Measurements from ENCODE around the gene KCTD3. TPM values are rescaled to one million over a fixed set of nuclear protein-coding genes. Genes with fewer than 3 reads are reported as not detected.

Gene KCTD3
- total and polyA plus RNA-seq, 2 donors = 14.7 to 28.9 TPM

DNA sequence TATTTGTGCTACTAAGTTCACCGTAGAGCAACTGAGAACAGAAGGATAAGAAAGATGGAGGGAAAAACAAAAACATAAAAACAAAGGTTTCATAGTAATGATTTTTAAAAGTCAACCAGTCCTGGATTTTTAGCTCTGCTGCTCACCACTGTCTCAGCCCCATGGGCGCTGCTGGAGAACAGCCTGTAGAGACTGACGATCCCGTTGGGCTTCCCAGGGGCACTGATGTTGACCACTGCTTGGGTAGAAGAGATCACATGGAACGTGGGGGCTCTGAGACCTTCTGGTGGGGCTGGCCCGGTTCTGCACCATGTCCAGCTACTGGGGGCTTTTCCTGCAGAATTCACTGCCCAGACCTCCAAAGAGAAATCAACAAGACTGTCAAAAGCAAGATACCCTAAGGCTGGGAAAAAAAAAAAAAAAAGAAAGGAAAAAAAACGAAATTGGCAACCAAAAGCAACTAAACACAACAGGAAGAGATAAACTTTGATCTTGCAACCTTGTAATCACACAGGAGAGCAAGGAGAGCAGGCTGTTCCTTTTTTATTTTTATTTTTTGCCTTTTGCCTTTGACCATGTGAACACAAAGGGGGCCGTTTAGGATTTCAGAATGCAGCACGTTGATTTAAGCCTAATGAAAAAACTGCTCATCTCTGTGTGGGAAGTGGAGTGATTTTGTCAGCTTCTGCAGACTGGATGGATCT, 83.5 kb downstream of the KCTD3 start:
- Histone ChIP-seq H3K36me3 (ENCODE audit: control insufficient read depth in 2 of 2, insufficient read depth in 2 of 2, low read length in 1 of 2) (no peaks in the 10 kb centered on the region), H3K4me1 (ENCODE audit: control insufficient read depth in 2 of 2, insufficient read depth in 2 of 2, low read length in 2 of 2) (no peaks in the 10 kb centered on the region), H3K27me3 (ENCODE audit: control insufficient read depth in 2 of 2, insufficient read depth in 1 of 2, low read length in 1 of 2) (peaks cover 0 to 2% of the 10 kb centered on the region in 2 donors), H3K4me3 (ENCODE audit: low read length in 2 of 2) (no peak overlapping the region), H3K9me3 (ENCODE audit: control insufficient read depth in 2 of 2, insufficient read depth in 1 of 2, low read length in 1 of 2) (no peaks in the 10 kb centered on the region), H3K27ac (ENCODE audit: low read depth in 1 of 2, low read length in 1 of 2) (no peak overlapping the region)
- no peak for DNase-seq (ENCODE audit: low read depth in 6 of 9, low spot score in 9 of 9)
- WGBS = 72% methylated on average over 9 of the region's 9 CpGs

DNA sequence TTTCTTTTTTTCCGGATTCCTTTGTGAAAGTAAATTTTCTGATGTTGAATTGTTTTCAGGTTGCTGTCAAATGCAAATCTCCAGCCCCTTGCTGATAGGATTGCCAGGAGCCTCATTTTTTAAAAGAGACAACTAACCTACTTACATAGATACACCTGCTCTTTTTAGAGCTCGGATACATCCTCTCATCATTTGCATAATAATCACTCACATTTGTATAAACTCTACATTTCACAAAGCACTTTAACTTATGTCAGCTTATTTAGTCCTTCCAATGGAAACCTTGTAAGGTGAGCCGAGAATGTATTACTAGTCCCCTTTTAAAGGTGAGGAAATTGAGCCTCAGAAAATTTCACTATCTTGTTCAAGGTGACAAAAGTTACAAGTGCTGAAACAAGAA, 84.8 kb downstream of the KCTD3 start:
- no peaks in the 10 kb centered on the region for H3K9me3 ChIP-seq (ENCODE audit: control insufficient read depth in 2 of 2, insufficient read depth in 1 of 2, low read length in 1 of 2)
- peaks cover 0 to 2% of the 10 kb centered on the region in 2 donors for H3K27me3 ChIP-seq (ENCODE audit: control insufficient read depth in 2 of 2, insufficient read depth in 1 of 2, low read length in 1 of 2)
- no peaks in the 10 kb centered on the region for H3K36me3 ChIP-seq (ENCODE audit: control insufficient read depth in 2 of 2, insufficient read depth in 2 of 2, low read length in 1 of 2)
- no peak for DNase-seq (ENCODE audit: low read depth in 6 of 9, low spot score in 9 of 9)
- no peak overlapping the region for H3K4me3 ChIP-seq (ENCODE audit: low read length in 2 of 2)
- H3K27ac ChIP-seq (ENCODE audit: low read depth in 1 of 2, low read length in 1 of 2) = no peak overlapping the region
- no peaks in the 10 kb centered on the region for H3K4me1 ChIP-seq (ENCODE audit: control insufficient read depth in 2 of 2, insufficient read depth in 2 of 2, low read length in 2 of 2)
- WGBS = 56% methylated on average over 3 of the region's 3 CpGs

DNA sequence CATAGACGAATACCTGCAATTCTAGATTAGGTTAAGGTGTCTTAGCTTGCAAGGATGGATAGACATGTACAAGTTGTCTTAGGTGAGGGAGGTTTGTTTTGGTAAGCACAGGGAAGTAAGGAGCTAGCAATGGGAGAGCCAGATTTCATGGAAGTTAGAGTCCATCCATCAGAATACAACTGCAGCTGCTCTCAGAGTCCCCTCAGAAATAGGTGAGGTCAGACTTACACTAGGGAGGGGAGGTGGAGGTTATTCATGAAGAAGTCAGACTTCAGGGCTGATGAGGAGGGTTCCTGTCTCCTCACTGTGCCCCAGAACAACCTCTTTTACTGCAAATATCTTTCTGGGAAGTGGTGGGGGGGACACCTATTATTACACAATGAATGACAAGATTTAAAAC, 85.3 kb downstream of the KCTD3 start:
- no peak for DNase-seq (ENCODE audit: low read depth in 6 of 9, low spot score in 9 of 9)
- Histone ChIP-seq H3K36me3 (ENCODE audit: control insufficient read depth in 2 of 2, insufficient read depth in 2 of 2, low read length in 1 of 2) (no peaks in the 10 kb centered on the region), H3K4me1 (ENCODE audit: control insufficient read depth in 2 of 2, insufficient read depth in 2 of 2, low read length in 2 of 2) (no peaks in the 10 kb centered on the region), H3K27ac (ENCODE audit: low read depth in 1 of 2, low read length in 1 of 2) (no peak overlapping the region), H3K9me3 (ENCODE audit: control insufficient read depth in 2 of 2, insufficient read depth in 1 of 2, low read length in 1 of 2) (no peaks in the 10 kb centered on the region), H3K4me3 (ENCODE audit: low read length in 2 of 2) (no peak overlapping the region), H3K27me3 (ENCODE audit: control insufficient read depth in 2 of 2, insufficient read depth in 1 of 2, low read length in 1 of 2) (peaks cover 0 to 2% of the 10 kb centered on the region in 2 donors)
- WGBS = 83% methylated on average over 1 of the region's 1 CpG

DNA sequence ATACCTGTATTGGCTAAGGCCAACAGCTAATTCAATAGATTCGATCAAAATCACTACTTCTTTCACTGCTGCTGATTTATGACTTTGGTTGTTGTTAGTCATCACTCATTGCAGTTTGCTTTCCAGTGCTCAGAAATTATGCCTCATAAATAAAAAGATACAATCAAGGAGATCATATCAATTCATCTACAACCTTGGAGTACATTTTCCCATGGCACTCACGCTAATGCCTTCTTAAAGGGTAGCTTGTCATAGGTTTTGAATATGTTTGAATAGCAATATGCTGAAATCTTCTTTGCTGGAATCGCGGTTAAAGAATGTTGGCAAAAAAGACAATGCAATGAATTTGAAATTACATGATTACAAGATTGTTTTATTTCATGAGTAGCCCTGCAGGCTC, 89.9 kb downstream of the KCTD3 start:
- H3K4me3 ChIP-seq (ENCODE audit: low read length in 2 of 2) = no peak overlapping the region
- H3K27ac ChIP-seq (ENCODE audit: low read depth in 1 of 2, low read length in 1 of 2) = no peak overlapping the region
- H3K4me1 ChIP-seq (ENCODE audit: control insufficient read depth in 2 of 2, insufficient read depth in 2 of 2, low read length in 2 of 2) = no peaks in the 10 kb centered on the region
- H3K27me3 ChIP-seq (ENCODE audit: control insufficient read depth in 2 of 2, insufficient read depth in 1 of 2, low read length in 1 of 2) = no peaks in the 10 kb centered on the region
- no peak for DNase-seq (ENCODE audit: low read depth in 6 of 9, low spot score in 9 of 9)
- no peaks in the 10 kb centered on the region for H3K36me3 ChIP-seq (ENCODE audit: control insufficient read depth in 2 of 2, insufficient read depth in 2 of 2, low read length in 1 of 2)
- WGBS = 93% methylated on average over 4 of the region's 4 CpGs
- H3K9me3 ChIP-seq (ENCODE audit: control insufficient read depth in 2 of 2, insufficient read depth in 1 of 2, low read length in 1 of 2) = no peaks in the 10 kb centered on the region

DNA sequence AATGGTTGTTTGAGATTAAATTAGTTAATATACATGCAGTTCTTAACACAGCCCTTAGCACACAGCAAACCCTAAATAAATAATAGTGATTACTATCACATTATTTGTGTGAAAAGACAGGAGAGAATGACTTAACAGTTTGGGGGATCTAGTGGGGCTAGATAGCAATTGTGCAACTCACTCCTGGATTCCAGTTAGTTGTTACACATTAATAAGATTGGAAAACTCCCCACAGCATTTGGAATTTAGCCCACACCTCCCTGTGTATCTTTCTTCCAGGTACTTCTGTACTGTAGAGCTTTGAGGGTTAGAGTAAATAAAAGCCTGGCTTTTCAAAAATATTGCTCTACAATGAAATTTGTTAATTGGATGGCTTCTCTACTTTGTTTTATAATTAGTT, 93.2 kb downstream of the KCTD3 start:
- Histone ChIP-seq H3K4me1 (ENCODE audit: control insufficient read depth in 2 of 2, insufficient read depth in 2 of 2, low read length in 2 of 2) (no peaks in the 10 kb centered on the region), H3K4me3 (ENCODE audit: low read length in 2 of 2) (no peak overlapping the region), H3K27ac (ENCODE audit: low read depth in 1 of 2, low read length in 1 of 2) (no peak overlapping the region), H3K9me3 (ENCODE audit: control insufficient read depth in 2 of 2, insufficient read depth in 1 of 2, low read length in 1 of 2) (no peaks in the 10 kb centered on the region), H3K27me3 (ENCODE audit: control insufficient read depth in 2 of 2, insufficient read depth in 1 of 2, low read length in 1 of 2) (no peaks in the 10 kb centered on the region), H3K36me3 (ENCODE audit: control insufficient read depth in 2 of 2, insufficient read depth in 2 of 2, low read length in 1 of 2) (no peaks in the 10 kb centered on the region)
- DNase-seq (ENCODE audit: low read depth in 6 of 9, low spot score in 9 of 9) = no peak

DNA sequence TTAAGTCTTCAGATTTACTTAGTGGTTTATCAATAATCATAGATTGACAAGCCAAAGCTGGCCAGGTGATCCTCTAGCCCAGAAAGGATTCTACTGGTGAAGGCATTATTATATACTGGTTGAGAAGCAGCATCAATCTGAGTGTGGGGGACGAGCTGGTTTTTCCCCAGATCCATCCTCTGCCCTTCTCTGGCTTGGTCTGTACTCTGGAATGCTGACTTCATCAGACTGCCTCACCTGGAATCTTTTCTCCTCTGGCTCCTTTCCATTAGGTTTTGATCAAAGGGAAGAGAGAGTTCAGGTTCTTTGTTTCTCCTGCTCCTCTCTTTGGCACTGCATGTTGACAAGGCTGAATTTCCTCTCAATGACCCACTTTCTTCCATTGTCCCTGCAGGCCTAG, 93.9 kb downstream of the KCTD3 start:
- H3K9me3 ChIP-seq (ENCODE audit: control insufficient read depth in 2 of 2, insufficient read depth in 1 of 2, low read length in 1 of 2) = no peaks in the 10 kb centered on the region
- no peak overlapping the region for H3K4me3 ChIP-seq (ENCODE audit: low read length in 2 of 2)
- DNase-seq (ENCODE audit: low read depth in 6 of 9, low spot score in 9 of 9) = no peak
- no peak overlapping the region for H3K27ac ChIP-seq (ENCODE audit: low read depth in 1 of 2, low read length in 1 of 2)
- 79% methylated on average over 1 of the region's 1 CpG for WGBS
- H3K4me1 ChIP-seq (ENCODE audit: control insufficient read depth in 2 of 2, insufficient read depth in 2 of 2, low read length in 2 of 2) = no peaks in the 10 kb centered on the region
- H3K36me3 ChIP-seq (ENCODE audit: control insufficient read depth in 2 of 2, insufficient read depth in 2 of 2, low read length in 1 of 2) = no peaks in the 10 kb centered on the region
- no peaks in the 10 kb centered on the region for H3K27me3 ChIP-seq (ENCODE audit: control insufficient read depth in 2 of 2, insufficient read depth in 1 of 2, low read length in 1 of 2)

DNA sequence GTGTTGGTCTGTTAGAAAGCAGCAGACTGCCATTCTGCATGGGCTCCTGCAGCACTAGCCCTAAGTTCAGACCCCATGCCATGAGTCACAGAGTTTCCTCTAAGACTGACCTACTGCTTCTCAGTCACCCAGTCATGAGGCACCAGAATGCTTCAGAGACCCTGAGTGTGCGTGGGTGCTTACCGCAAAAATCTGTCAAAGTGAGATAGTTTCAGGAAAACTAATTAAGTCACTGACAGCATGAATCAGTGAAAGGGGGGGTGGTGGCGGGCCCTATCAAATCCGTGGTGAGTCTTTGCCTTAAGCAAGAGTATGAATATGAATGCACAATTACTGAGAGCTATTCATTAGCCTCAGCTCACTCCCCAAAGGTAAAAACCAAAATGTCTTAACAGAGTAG, 98.1 kb downstream of the KCTD3 start:
- Histone ChIP-seq H3K4me1 (ENCODE audit: control insufficient read depth in 2 of 2, insufficient read depth in 2 of 2, low read length in 2 of 2) (no peaks in the 10 kb centered on the region), H3K4me3 (ENCODE audit: low read length in 2 of 2) (no peak overlapping the region), H3K27ac (ENCODE audit: low read depth in 1 of 2, low read length in 1 of 2) (no peak overlapping the region), H3K36me3 (ENCODE audit: control insufficient read depth in 2 of 2, insufficient read depth in 2 of 2, low read length in 1 of 2) (no peaks in the 10 kb centered on the region), H3K27me3 (ENCODE audit: control insufficient read depth in 2 of 2, insufficient read depth in 1 of 2, low read length in 1 of 2) (no peaks in the 10 kb centered on the region), H3K9me3 (ENCODE audit: control insufficient read depth in 2 of 2, insufficient read depth in 1 of 2, low read length in 1 of 2) (no peaks in the 10 kb centered on the region)
- no peak for DNase-seq (ENCODE audit: low read depth in 6 of 9, low spot score in 9 of 9)
- 83% methylated on average over 4 of the region's 4 CpGs for WGBS

DNA sequence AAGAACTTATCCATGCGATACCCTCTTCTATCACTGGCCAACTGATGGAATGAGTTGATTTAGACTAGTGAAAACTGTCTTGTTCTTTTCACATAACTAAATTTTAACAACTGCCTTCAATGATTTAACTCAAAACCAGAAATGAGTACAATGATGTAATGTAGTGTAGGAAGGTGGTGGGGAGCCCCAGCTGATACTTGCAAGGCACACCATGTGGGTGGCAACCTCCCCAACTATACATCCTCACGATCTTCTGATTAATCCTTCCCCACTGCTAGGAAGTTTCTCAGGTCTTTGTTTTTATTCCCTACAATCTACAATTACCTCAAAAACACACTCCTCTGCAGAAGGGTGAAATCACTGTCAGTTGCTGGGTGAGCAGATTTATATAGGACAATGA, 100.7 kb downstream of the KCTD3 start:
- Histone ChIP-seq H3K27ac (ENCODE audit: low read depth in 1 of 2, low read length in 1 of 2) (no peak overlapping the region), H3K4me3 (ENCODE audit: low read length in 2 of 2) (no peak overlapping the region), H3K27me3 (ENCODE audit: control insufficient read depth in 2 of 2, insufficient read depth in 1 of 2, low read length in 1 of 2) (no peaks in the 10 kb centered on the region), H3K9me3 (ENCODE audit: control insufficient read depth in 2 of 2, insufficient read depth in 1 of 2, low read length in 1 of 2) (no peaks in the 10 kb centered on the region), H3K4me1 (ENCODE audit: control insufficient read depth in 2 of 2, insufficient read depth in 2 of 2, low read length in 2 of 2) (no peaks in the 10 kb centered on the region), H3K36me3 (ENCODE audit: control insufficient read depth in 2 of 2, insufficient read depth in 2 of 2, low read length in 1 of 2) (no peaks in the 10 kb centered on the region)
- WGBS = 94% methylated on average over 2 of the region's 2 CpGs
- no peak for DNase-seq (ENCODE audit: low read depth in 6 of 9, low spot score in 9 of 9)

DNA sequence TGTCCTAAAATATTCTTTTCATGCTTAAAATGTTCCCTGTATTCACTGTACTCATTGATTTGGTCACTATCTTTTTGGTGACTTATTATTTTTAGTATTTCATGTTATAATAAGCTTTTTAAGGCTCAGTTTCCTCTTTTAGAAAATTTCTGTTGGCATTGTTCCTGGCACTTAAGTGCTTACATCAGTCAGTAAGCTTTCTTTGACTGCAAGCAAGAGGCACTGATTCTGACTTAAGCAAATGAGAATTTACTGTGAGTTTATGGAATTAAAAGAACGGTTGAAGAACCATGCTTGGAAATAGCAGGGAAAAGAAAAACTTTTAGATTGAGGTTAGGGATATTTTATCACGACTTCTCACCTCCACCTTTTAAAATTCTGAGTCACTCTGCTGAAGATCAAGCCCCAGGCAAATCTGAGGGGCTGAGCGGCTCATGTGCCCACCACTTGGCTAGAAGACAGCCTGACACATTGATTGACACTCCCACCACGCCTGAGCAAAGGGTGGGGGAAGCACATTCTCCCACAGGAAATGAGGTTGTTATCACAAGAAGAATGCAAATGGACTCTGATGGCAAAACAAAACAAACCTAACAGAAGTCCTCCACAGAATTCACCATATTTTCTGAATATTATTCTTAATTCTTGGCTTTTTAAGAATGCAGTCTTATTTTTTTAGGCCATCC, 102.8 kb downstream of the KCTD3 start:
- H3K9me3 ChIP-seq (ENCODE audit: control insufficient read depth in 2 of 2, insufficient read depth in 1 of 2, low read length in 1 of 2) = no peaks in the 10 kb centered on the region
- H3K27me3 ChIP-seq (ENCODE audit: control insufficient read depth in 2 of 2, insufficient read depth in 1 of 2, low read length in 1 of 2) = no peaks in the 10 kb centered on the region
- H3K36me3 ChIP-seq (ENCODE audit: control insufficient read depth in 2 of 2, insufficient read depth in 2 of 2, low read length in 1 of 2) = no peaks in the 10 kb centered on the region
- 40% methylated on average over 4 of the region's 4 CpGs for WGBS
- DNase-seq (ENCODE audit: low read depth in 6 of 9, low spot score in 9 of 9) = no peak
- no peak overlapping the region for H3K4me3 ChIP-seq (ENCODE audit: low read length in 2 of 2)
- no peaks in the 10 kb centered on the region for H3K4me1 ChIP-seq (ENCODE audit: control insufficient read depth in 2 of 2, insufficient read depth in 2 of 2, low read length in 2 of 2)
- no peak overlapping the region for H3K27ac ChIP-seq (ENCODE audit: low read depth in 1 of 2, low read length in 1 of 2)
